HEK293T (cell line): ENCODE measurements around the gene LMTK2.

Experiments
- CTCF ChIA-PET: fragments of 350-600 bp; formaldehyde crosslinking; extraction: SDS; loops from one replicate; lab custom pipeline; 2021; ENCODE audit warnings: antibody characterized with exemption, inconsistent platforms; lab: Yijun Ruan, JAX
- POLR2A ChIA-PET: fragments of 350-600 bp; formaldehyde crosslinking; extraction: SDS; loops from one replicate; lab custom pipeline; 2020; ENCODE audit warnings: antibody characterized with exemption, inconsistent platforms; lab: Yijun Ruan, JAX
- DNase-seq: peaks from one replicate; pipeline ENCODE4 v3.0.0; 2012; ENCODE audit warnings: mixed read lengths; ENCODE audit errors: extremely low spot score
- ARNT ChIP-seq: fragments of 450-650 bp; IDR thresholded peaks from 2 replicates; pipeline ENCODE4 v1.6.1; 2017; ENCODE audit warnings: mild to moderate bottlenecking
- BHLHE40 ChIP-seq: fragments of 450-650 bp; IDR thresholded peaks from 2 replicates; pipeline ENCODE4 v1.6.1; 2016; ENCODE audit warnings: mild to moderate bottlenecking, moderate library complexity, borderline replicate concordance
- CTBP1 ChIP-seq: fragments of 450-650 bp; IDR thresholded peaks from 2 replicates; pipeline ENCODE4 v1.6.1; 2016; ENCODE audit warnings: borderline replicate concordance
- ELF4 ChIP-seq: fragments of 450-650 bp; IDR thresholded peaks from 2 replicates; pipeline ENCODE4 v1.6.1; 2017; ENCODE audit warnings: antibody characterized with exemption
- FOXA1 ChIP-seq: fragments of 450-650 bp; IDR thresholded peaks from 2 replicates; pipeline ENCODE4 v1.6.1; 2016; ENCODE audit warnings: mild to moderate bottlenecking
- FOXK2 ChIP-seq: fragments of 450-650 bp; IDR thresholded peaks from 2 replicates; pipeline ENCODE4 v1.6.1; 2016; ENCODE audit warnings: mild to moderate bottlenecking
- FOXM1 ChIP-seq: fragments of 450-650 bp; IDR thresholded peaks from 2 replicates; pipeline ENCODE4 v1.6.1; 2017; ENCODE audit warnings: mild to moderate bottlenecking, borderline replicate concordance
- HDGF ChIP-seq: fragments of 450-650 bp; IDR thresholded peaks from 2 replicates; pipeline ENCODE4 v1.6.1; 2017; ENCODE audit warnings: antibody characterized with exemption, borderline replicate concordance
- L3MBTL2 ChIP-seq: fragments of 450-650 bp; conservative IDR thresholded peaks from 2 replicates; pipeline ENCODE4 v1.6.1; 2016; ENCODE audit warnings: mild to moderate bottlenecking
- LEF1 ChIP-seq: fragments of 450-650 bp; IDR thresholded peaks from 2 replicates; pipeline ENCODE4 v1.6.1; 2017; ENCODE audit warnings: mild to moderate bottlenecking, borderline replicate concordance
- NFRKB ChIP-seq: fragments of 450-650 bp; IDR thresholded peaks from 2 replicates; pipeline ENCODE4 v1.6.1; 2016; ENCODE audit warnings: mild to moderate bottlenecking, moderate library complexity
- SP1 ChIP-seq: fragments of 450-650 bp; IDR thresholded peaks from 2 replicates; pipeline ENCODE4 v1.6.1; 2017
- SUZ12 ChIP-seq: fragments of 450-650 bp; IDR thresholded peaks from 2 replicates; pipeline ENCODE4 v1.6.1; 2016; ENCODE audit warnings: mild to moderate bottlenecking
- TARDBP ChIP-seq: fragments of 450-650 bp; IDR thresholded peaks from 2 replicates; pipeline ENCODE4 v1.6.1; 2016
- ZNF384 ChIP-seq: fragments of 450-650 bp; IDR thresholded peaks from 2 replicates; pipeline ENCODE4 v1.6.1; 2016
- TF ChIP-seq, protein P1 (sequence below): fragments of 450-650 bp; IDR thresholded peaks from 2 replicates; pipeline ENCODE4 v1.6.1; 2016

The LMTK2 gene

DNA sequence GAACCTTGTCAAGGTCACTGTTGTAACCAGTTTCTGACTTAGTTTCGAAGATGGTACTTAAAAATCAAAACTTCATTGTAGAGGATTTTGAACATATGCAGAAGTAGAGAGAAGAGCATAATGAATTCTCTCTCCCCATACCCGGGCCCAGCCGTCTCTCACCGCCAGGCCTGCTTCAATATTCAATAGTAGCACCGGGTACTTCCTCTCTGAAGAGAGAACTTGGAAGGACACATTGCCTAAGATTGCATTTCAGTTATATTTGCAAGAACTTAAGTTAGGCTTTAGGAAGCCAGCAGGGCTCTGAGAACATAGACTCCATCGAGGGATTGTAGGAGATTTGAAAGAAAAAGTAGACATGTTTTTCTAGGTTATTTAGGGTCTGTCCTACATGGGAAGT lies 19.1 kb downstream of the LMTK2 start:
- CTCF ChIA-PET, result no interaction called here
- TF ChIP-seq CTBP1 (no peak), FOXM1 (no peak), TARDBP (no peak), SUZ12 (no peak), FOXA1 (no peak), FOXK2 (no peak), ZNF384 (no peak), HDGF (no peak), BHLHE40 (no peak), LEF1 (no peak), NFRKB (no peak), ARNT (no peak)
- POLR2A ChIA-PET, result no interaction called here
- DNase-seq, result no peak

DNA sequence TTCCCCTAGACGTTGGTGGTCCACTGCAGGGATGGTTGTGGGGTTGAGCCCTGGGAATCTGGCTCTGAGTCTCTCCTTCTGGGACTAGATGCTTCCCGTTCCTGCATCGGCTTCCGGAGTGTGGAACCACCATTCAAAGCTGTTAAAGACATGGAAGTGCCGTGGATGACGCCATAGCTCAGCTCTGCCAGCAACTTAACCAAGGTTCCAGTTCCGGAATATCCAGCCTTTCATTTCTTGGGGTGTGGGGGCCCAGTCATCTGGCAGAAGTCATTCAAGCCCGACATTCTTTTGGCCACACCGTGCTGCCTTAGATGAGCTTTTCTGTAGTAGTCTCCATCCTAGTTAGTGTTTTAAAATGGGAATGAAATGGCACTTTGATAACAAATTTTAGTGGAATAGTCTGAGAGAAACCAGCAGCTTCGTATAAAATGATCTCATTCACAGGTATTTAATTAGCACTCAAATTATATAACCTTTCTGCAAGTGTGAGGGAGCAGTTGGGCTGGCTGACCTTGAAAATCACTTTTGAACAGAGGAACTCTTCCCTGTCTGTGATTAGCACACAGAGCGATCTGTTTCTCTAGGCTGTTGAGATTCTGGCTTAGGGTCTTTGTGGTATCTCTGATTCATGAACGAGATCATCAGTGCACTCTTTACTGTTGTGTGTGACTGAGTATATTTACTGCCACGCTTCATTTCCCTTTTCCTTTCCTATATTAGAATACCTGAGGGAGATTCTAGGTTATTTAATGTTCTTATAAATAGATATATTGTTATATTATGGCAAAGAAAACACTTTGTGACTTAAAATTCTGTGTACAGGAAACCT lies 19.9 kb downstream of the LMTK2 start:
- no peak for DNase-seq
- no peak for TF ChIP-seq ELF4
- no peak for TF ChIP-seq CTBP1
- no peak for TF ChIP-seq HDGF
- TF ChIP-seq, protein P1, sequence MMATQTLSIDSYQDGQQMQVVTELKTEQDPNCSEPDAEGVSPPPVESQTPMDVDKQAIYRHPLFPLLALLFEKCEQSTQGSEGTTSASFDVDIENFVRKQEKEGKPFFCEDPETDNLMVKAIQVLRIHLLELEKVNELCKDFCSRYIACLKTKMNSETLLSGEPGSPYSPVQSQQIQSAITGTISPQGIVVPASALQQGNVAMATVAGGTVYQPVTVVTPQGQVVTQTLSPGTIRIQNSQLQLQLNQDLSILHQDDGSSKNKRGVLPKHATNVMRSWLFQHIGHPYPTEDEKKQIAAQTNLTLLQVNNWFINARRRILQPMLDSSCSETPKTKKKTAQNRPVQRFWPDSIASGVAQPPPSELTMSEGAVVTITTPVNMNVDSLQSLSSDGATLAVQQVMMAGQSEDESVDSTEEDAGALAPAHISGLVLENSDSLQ, result no peak
- no peak for TF ChIP-seq BHLHE40
- no peak for TF ChIP-seq SP1
- no peak for TF ChIP-seq FOXK2
- TF ChIP-seq ZNF384, result no peak
- TF ChIP-seq FOXA1, result no peak
- no peak for TF ChIP-seq NFRKB
- no peak for TF ChIP-seq ARNT
- no peak for TF ChIP-seq L3MBTL2
- no peak for TF ChIP-seq TARDBP
- TF ChIP-seq LEF1, result no peak
- no peak for TF ChIP-seq SUZ12
- no peak for TF ChIP-seq FOXM1
- CTCF ChIA-PET, result interaction anchor here (0.6 kb wide), 1 partner anchor 105 kb away, joined by 3 read pairs; no protein-coding TSS in a partner anchor
- POLR2A ChIA-PET, result no interaction called here

DNA sequence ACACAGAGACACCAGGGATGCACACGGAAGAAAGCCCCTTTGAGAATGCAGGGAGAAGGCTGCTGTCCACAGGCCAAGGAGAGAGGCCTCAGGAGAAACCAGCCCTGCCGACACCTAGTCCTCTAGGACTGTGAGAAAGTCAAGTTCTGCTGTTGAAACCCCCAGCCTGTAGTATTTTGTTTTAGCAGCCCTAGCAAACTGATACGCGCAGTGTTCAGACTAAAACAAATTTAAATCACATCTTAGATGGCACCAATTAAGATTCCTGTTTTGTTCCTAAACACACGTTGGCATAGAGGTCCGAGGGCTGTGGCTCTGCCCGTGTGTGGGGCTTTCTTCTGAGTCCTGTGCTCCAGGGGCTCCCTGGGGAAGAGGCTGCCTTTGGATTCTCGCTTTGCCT lies 21.7 kb downstream of the LMTK2 start:
- TF ChIP-seq HDGF (no peak), CTBP1 (no peak), SUZ12 (no peak), ARNT (no peak), FOXK2 (no peak), ELF4 (no peak), FOXA1 (no peak), SP1 (no peak), BHLHE40 (no peak), ZNF384 (no peak), NFRKB (no peak), FOXM1 (no peak), L3MBTL2 (no peak), LEF1 (no peak), TARDBP (no peak)
- TF ChIP-seq, protein P1, result no peak
- DNase-seq, result no peak
- POLR2A ChIA-PET, result no interaction called here
- CTCF ChIA-PET, result no interaction called here

DNA sequence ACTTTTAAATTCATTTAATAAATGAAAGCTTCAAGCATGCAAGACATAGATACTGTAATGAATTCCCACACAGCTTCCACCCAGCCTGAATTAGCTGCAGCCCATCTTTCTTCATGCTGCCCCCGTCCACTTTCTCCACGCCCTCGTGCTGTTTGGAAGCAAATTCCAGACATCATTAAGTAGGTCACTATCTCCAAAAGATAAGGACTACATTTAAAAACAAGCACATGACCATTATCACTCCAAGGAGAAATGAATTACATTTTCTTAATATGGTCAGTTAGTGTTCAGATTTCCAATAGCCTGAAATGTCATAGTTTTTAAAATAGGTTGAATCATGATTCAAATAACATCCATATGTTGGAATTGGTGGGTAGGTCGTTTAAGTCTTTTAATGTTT lies 24.3 kb downstream of the LMTK2 start:
- ChIA-PET CTCF (interaction anchor here (1.5 kb wide), 2 partner anchors 21 to 25 kb away, joined by 5 read pairs; partner anchors contain the start of gene LMTK2), POLR2A (interaction anchor here (0.8 kb wide), 1 partner anchor 31 kb away, joined by 3 read pairs; no protein-coding TSS in a partner anchor)
- TF ChIP-seq L3MBTL2 (no peak), TARDBP (no peak), FOXA1 (no peak), ELF4 (no peak), FOXK2 (no peak), ZNF384 (no peak), LEF1 (no peak), BHLHE40 (no peak), HDGF (no peak), SP1 (no peak), ARNT (no peak)
- TF ChIP-seq, protein P1, result no peak
- DNase-seq, result no peak

DNA sequence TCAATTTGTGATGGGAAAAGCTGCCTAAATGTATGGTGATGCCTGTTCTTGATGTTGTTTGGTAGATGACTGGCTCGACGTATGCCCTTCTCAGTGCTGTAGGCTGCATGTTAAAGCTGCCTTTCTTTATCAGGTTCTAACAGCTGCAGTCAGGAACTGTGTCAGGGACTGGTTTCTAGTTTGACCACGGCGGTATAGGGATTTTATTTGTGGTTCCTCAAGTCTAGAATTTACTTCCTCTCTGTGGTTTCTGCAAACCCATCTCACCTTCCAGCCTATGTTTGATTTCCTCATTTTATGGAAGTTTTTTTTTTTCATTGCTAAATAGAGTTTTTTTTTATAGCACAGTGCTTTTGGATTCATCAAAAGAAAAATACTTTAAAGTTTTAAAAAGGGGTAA lies 26.5 kb downstream of the LMTK2 start:
- DNase-seq, result no peak
- POLR2A ChIA-PET, result no interaction called here
- CTCF ChIA-PET, result no interaction called here
- TF ChIP-seq, protein P1, result no peak
- TF ChIP-seq HDGF (no peak), CTBP1 (no peak), ELF4 (no peak), FOXM1 (no peak), SP1 (no peak), LEF1 (no peak), ZNF384 (no peak), FOXK2 (no peak), L3MBTL2 (no peak)
